ENCODE data around the gene PQBP1. TPM values are rescaled to one million over a fixed set of nuclear protein-coding genes. Genes with fewer than 3 reads are reported as not detected.

Gene PQBP1
- total and polyA plus RNA-seq, 4 donors = 22.0 to 44.3 (median 37.3) TPM

DNA sequence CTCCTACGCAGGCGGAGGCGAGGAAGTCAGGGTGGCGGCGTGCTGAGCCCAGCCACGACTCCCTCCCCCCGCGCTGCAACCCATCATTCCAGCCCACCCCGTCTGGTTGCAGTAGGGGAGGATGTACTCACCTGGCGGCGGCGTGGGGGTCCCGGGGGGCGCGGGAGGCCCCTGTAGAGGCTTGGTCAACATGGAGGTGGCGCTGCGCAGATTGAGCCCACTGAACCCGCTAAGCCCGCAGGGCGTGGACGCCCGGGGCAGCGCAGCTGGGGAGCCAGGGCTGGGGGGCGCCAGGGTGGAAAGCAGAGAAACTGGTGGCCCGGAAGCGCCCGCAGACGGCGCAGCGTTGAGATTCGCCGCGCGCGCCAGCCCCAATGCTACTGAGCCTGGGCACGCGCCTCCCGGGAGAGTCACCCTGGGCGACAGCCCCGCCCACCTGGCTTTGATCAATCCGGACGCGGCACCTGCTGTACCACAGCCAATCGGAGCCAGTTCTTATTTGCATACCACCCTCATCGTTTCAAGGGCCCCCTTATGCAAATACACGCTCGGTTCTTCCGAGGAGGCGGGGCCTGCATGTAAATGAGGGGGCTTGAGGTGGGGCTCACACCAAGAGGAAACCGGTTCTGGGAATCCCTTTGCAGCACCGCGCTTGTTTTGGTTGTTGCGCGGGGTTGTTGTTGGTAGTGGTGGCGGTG lies 21.1 kb downstream of the PQBP1 start, which contains the start of gene PIM2 (continued):
- TF ChIP-seq, protein P1, sequence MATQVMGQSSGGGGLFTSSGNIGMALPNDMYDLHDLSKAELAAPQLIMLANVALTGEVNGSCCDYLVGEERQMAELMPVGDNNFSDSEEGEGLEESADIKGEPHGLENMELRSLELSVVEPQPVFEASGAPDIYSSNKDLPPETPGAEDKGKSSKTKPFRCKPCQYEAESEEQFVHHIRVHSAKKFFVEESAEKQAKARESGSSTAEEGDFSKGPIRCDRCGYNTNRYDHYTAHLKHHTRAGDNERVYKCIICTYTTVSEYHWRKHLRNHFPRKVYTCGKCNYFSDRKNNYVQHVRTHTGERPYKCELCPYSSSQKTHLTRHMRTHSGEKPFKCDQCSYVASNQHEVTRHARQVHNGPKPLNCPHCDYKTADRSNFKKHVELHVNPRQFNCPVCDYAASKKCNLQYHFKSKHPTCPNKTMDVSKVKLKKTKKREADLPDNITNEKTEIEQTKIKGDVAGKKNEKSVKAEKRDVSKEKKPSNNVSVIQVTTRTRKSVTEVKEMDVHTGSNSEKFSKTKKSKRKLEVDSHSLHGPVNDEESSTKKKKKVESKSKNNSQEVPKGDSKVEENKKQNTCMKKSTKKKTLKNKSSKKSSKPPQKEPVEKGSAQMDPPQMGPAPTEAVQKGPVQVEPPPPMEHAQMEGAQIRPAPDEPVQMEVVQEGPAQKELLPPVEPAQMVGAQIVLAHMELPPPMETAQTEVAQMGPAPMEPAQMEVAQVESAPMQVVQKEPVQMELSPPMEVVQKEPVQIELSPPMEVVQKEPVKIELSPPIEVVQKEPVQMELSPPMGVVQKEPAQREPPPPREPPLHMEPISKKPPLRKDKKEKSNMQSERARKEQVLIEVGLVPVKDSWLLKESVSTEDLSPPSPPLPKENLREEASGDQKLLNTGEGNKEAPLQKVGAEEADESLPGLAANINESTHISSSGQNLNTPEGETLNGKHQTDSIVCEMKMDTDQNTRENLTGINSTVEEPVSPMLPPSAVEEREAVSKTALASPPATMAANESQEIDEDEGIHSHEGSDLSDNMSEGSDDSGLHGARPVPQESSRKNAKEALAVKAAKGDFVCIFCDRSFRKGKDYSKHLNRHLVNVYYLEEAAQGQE (IDR thresholded peaks at IDR 0.05) = peak; percentile 50
- no peak for TF ChIP-seq YY1 (IDR thresholded peaks at IDR 0.05)
- no peak for TF ChIP-seq HNF4A (conservative IDR thresholded peaks at IDR 0.05)

DNA sequence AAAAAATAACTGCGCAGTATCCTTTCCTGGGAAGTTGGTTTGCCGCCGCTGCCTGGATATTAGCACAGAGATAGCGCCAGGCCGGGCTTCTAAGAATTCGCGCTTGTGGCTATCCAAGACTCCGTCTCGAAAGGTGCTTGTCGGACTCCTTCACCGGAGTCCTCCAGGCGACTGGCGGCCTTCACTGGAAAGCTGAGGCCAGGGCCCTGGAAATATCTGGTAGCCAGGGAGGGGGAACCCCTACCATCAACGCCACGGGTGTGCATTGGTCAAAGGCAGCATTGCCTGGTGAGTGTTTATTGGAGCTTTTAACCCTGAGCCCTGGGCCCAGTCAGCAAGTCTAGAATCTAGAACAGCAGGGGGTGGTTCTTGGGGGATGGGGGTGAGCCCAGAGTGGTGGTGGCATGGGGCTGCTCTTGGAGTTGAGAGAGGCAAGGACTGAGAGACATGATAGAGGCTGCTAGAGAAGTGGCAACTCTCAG lies 21.7 kb downstream of the PQBP1 start:
- Histone ChIP-seq H3K4me3 (ENCODE audit: low read depth in 1 of 3, low read length in 3 of 3) (peak overlapping the region in 2 of 3 donors; percentile 24 to 54), H3K4me1 (ENCODE audit: control insufficient read depth in 4 of 4, insufficient read depth in 4 of 4, low read length in 3 of 4) (peaks cover 0 to 36% (median 9%) of the 10 kb centered on the region in 4 donors), H3K36me3 (ENCODE audit: control insufficient read depth in 4 of 4, insufficient read depth in 3 of 4, low read depth in 1 of 4, low read length in 3 of 4) (peaks cover 0 to 16% (median 1%) of the 10 kb centered on the region in 4 donors), H3K9me3 (ENCODE audit: control insufficient read depth in 4 of 4, low read length in 3 of 4) (no peaks in the 10 kb centered on the region), H3K27ac (ENCODE audit: low read depth in 1 of 2, low read length in 2 of 2) (peak overlapping the region; percentile 80 to 88), H3K9ac (ENCODE audit: low read depth in 1 of 2, low read length in 2 of 2) (peak overlapping the region in 1 of 2 donors; percentile 59), H3K27me3 (ENCODE audit: control insufficient read depth in 4 of 4, insufficient read depth in 4 of 4, low read length in 3 of 4) (peaks cover 0 to 2% (median 0%) of the 10 kb centered on the region in 4 donors)
- under 1% methylated on average over 15 of the region's 15 CpGs for WGBS
- TF ChIP-seq YY1 (IDR thresholded peaks at IDR 0.05) (no peak), FOXA2 (IDR thresholded peaks at IDR 0.05) (no peak), TAF1 (conservative IDR thresholded peaks at IDR 0.05) (no peak), RXRA (IDR thresholded peaks at IDR 0.05) (no peak), FOXA1 (IDR thresholded peaks at IDR 0.05) (no peak), NR2F2 (IDR thresholded peaks at IDR 0.05) (no peak), EGR1 (IDR thresholded peaks at IDR 0.05; ENCODE audit: low read depth in 2 of 2) (no peak), RAD21 (IDR thresholded peaks at IDR 0.05) (no peak), SP1 (IDR thresholded peaks at IDR 0.05) (no peak), JUND (IDR thresholded peaks at IDR 0.05) (no peak), HNF4G (IDR thresholded peaks at IDR 0.05) (no peak), GABPA (IDR thresholded peaks at IDR 0.05 in 1 of 2, conservative IDR thresholded peaks at IDR 0.05 in 1 of 2) (no peak), HNF4A (conservative IDR thresholded peaks at IDR 0.05) (no peak)
- TF ChIP-seq, protein P1 (IDR thresholded peaks at IDR 0.05) = no peak
- TF ChIP-seq, protein P2, sequence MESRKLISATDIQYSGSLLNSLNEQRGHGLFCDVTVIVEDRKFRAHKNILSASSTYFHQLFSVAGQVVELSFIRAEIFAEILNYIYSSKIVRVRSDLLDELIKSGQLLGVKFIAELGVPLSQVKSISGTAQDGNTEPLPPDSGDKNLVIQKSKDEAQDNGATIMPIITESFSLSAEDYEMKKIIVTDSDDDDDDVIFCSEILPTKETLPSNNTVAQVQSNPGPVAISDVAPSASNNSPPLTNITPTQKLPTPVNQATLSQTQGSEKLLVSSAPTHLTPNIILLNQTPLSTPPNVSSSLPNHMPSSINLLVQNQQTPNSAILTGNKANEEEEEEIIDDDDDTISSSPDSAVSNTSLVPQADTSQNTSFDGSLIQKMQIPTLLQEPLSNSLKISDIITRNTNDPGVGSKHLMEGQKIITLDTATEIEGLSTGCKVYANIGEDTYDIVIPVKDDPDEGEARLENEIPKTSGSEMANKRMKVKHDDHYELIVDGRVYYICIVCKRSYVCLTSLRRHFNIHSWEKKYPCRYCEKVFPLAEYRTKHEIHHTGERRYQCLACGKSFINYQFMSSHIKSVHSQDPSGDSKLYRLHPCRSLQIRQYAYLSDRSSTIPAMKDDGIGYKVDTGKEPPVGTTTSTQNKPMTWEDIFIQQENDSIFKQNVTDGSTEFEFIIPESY (IDR thresholded peaks at IDR 0.05) = no peak
- TF ChIP-seq, protein P3, sequence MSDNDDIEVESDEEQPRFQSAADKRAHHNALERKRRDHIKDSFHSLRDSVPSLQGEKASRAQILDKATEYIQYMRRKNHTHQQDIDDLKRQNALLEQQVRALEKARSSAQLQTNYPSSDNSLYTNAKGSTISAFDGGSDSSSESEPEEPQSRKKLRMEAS (IDR thresholded peaks at IDR 0.05) = no peak
- TF ChIP-seq, protein P4, sequence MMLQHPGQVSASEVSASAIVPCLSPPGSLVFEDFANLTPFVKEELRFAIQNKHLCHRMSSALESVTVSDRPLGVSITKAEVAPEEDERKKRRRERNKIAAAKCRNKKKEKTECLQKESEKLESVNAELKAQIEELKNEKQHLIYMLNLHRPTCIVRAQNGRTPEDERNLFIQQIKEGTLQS (IDR thresholded peaks at IDR 0.05) = no peak
- TF ChIP-seq, protein P5, sequence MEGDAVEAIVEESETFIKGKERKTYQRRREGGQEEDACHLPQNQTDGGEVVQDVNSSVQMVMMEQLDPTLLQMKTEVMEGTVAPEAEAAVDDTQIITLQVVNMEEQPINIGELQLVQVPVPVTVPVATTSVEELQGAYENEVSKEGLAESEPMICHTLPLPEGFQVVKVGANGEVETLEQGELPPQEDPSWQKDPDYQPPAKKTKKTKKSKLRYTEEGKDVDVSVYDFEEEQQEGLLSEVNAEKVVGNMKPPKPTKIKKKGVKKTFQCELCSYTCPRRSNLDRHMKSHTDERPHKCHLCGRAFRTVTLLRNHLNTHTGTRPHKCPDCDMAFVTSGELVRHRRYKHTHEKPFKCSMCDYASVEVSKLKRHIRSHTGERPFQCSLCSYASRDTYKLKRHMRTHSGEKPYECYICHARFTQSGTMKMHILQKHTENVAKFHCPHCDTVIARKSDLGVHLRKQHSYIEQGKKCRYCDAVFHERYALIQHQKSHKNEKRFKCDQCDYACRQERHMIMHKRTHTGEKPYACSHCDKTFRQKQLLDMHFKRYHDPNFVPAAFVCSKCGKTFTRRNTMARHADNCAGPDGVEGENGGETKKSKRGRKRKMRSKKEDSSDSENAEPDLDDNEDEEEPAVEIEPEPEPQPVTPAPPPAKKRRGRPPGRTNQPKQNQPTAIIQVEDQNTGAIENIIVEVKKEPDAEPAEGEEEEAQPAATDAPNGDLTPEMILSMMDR (IDR thresholded peaks at IDR 0.05; ENCODE audit: low read depth, low read length, missing input control) = no peak
- DNase-seq (ENCODE audit: low spot score) = no peak

Measured in liver (tissue), 9 donors.